ENCODE results near the gene PRTN3.
A peak's percentile ranks its signal among the peaks of the same experiment; 100 is the strongest.
"Not testable (repeated sequence)": the region's sequence is repeated elsewhere in the genome, so short reads cannot be mapped to it uniquely, and the experiment has no call there.

The PRTN3 gene

GRCh38 chr19:884420-885211, 43.8 kb downstream of the PRTN3 start:
- DNase-seq: no peak

- DNase-seq: no peak
Observed at GRCh38 chr19:885536-886224, 44.9 kb downstream of the PRTN3 start.

- DNase-seq: peak; percentile 46
Observed at GRCh38 chr19:887072-887471, 46.3 kb downstream of the PRTN3 start.

GRCh38 chr19:887599-887998, 46.8 kb downstream of the PRTN3 start:
- DNase-seq: no peak

GRCh38 chr19:888581-889385, 48.0 kb downstream of the PRTN3 start:
- no peak for DNase-seq

- no peak for DNase-seq
Observed at GRCh38 chr19:889662-890295, 49.0 kb downstream of the PRTN3 start.

GRCh38 chr19:890831-891230, 50.0 kb downstream of the PRTN3 start:
- no peak for DNase-seq

GRCh38 chr19:891421-892200, 50.8 kb downstream of the PRTN3 start:
- DNase-seq: not testable (repeated sequence)

- DNase-seq: no peak
Observed at GRCh38 chr19:892243-892893, 51.6 kb downstream of the PRTN3 start.

- peak; percentile 92 for DNase-seq
Observed at GRCh38 chr19:892894-893689, 52.3 kb downstream of the PRTN3 start, which contains the start of the genes MED16 and RNU6-9. Gene MED16, minus strand, starts transcription at chr19:893187. Its CDS starts 2,056 bp downstream, at chr19:891131. Gene RNU6-9, plus strand, starts transcription at chr19:893484.

GRCh38 chr19:896434-896833, 55.6 kb downstream of the PRTN3 start:
- DNase-seq: no peak

GRCh38 chr19:896999-897398, 56.2 kb downstream of the PRTN3 start:
- no peak for DNase-seq

GRCh38 chr19:897442-898039, 56.7 kb downstream of the PRTN3 start:
- DNase-seq: no peak
